K562 (cell line): Measurements from ENCODE around the gene PDE11A. TPM values are rescaled to one million over a fixed set of nuclear protein-coding genes. Genes with fewer than 3 reads are reported as not detected.

Experiments used
- CHD1 ChIP-seq: fragments of 200-600 bp; sonication (generic); IDR thresholded peaks from one replicate; pipeline ENCODE4 v1.6.1; 2012; ENCODE audit warnings: mild to moderate bottlenecking, moderate library complexity, low read length, inconsistent platforms
- E2F3 ChIP-seq: fragments of 250-450 bp; sonication (Bioruptor Pico); IDR thresholded peaks from 2 replicates; pipeline ENCODE4 v1.4.0; 2020; ENCODE audit warnings: mild to moderate bottlenecking
- EGR1 ChIP-seq: fragments of 450-650 bp; conservative IDR thresholded peaks from 2 replicates; pipeline ENCODE4 v1.6.1; 2017; ENCODE audit warnings: mild to moderate bottlenecking
- FOXO4 ChIP-seq: fragments of 450-650 bp; formaldehyde crosslinking; IDR thresholded peaks from 2 replicates; pipeline ENCODE4 v1.4.0; 2020; ENCODE audit warnings: mild to moderate bottlenecking, moderate library complexity
- FOXP4 ChIP-seq: sonication (generic); formaldehyde crosslinking; IDR thresholded peaks from 2 replicates; pipeline ENCODE4 v1.8.0; 2022; ENCODE audit warnings: mild to moderate bottlenecking, missing genetic modification reagents, borderline replicate concordance
- GTF2F1 ChIP-seq: IDR thresholded peaks from 2 replicates; pipeline ENCODE4 v1.6.1; 2011; ENCODE audit warnings: low read depth, low read length, improper control_type of control experiment
- HDAC8 ChIP-seq: fragments of 450-650 bp; IDR thresholded peaks from 2 replicates; pipeline ENCODE4 v1.6.1; 2016; ENCODE audit warnings: mild to moderate bottlenecking, missing genetic modification characterization, moderate library complexity, missing compliant biosample characterization
- IFI16 ChIP-seq: fragments of 250-450 bp; sonication (Bioruptor Pico); IDR thresholded peaks from 2 replicates; pipeline ENCODE4 v2.1.2; 2022; ENCODE audit warnings: mild to moderate bottlenecking, inconsistent platforms
- MAZ ChIP-seq, 2 experiments: fragments of 450-650 bp in 1 of 2; sonication (generic) in 1 of 2; formaldehyde crosslinking; IDR thresholded peaks in 1 of 2; conservative IDR thresholded peaks in 1 of 2; 2 replicates each; pipeline versions ENCODE4 v1.4.0 to v1.5.0; 2020; ENCODE audit warnings: mild to moderate bottlenecking in 1 of 2, missing genetic modification reagents in 1 of 2
- MEIS2 ChIP-seq: fragments of 450-650 bp; IDR thresholded peaks from 2 replicates; pipeline ENCODE4 v1.6.1; 2014; ENCODE audit warnings: mild to moderate bottlenecking; ENCODE audit not compliant: partially characterized antibody
- NCOR1 ChIP-seq: fragments of 450-650 bp; IDR thresholded peaks from 2 replicates; pipeline ENCODE4 v1.6.1; 2016; ENCODE audit warnings: mild to moderate bottlenecking, moderate library complexity
- NEUROD1 ChIP-seq: fragments of 150-350 bp; IDR thresholded peaks from 2 replicates; pipeline ENCODE4 v1.6.1; 2014; ENCODE audit warnings: borderline replicate concordance, low read length, low read depth; ENCODE audit not compliant: partially characterized antibody
- NFE2 ChIP-seq: IDR thresholded peaks from 2 replicates; pipeline ENCODE4 v1.6.1; 2014; ENCODE audit warnings: antibody characterized with exemption, low read depth
- RBM15 ChIP-seq: fragments of 200-400 bp; formaldehyde crosslinking; IDR thresholded peaks from 2 replicates; pipeline ENCODE4 v1.6.1; 2018; ENCODE audit warnings: mild to moderate bottlenecking, low read length, moderate library complexity; ENCODE audit not compliant: insufficient read depth
- RCOR1 ChIP-seq, 2 experiments: IDR thresholded peaks; 2 replicates each; pipeline ENCODE4 v1.6.1; 2012; ENCODE audit warnings: low read depth in 2 of 2, low read length in 2 of 2, borderline replicate concordance in 1 of 2, improper control_type of control experiment in 1 of 2
- SREBF1 ChIP-seq: fragments of 150-350 bp; IDR thresholded peaks from 2 replicates; pipeline ENCODE4 v1.6.1; 2014; ENCODE audit warnings: antibody characterized with exemption, low read depth, low read length, borderline replicate concordance
- TFAP4 ChIP-seq: sonication (generic); formaldehyde crosslinking; IDR thresholded peaks from 2 replicates; pipeline ENCODE4 v1.8.0; 2022; ENCODE audit warnings: missing genetic modification reagents, mild to moderate bottlenecking, moderate library complexity, borderline replicate concordance
- ZNF224 ChIP-seq: sonication (generic); formaldehyde crosslinking; IDR thresholded peaks from 2 replicates; pipeline ENCODE4 v1.8.0; 2022; ENCODE audit warnings: mild to moderate bottlenecking, missing genetic modification reagents
- ZNF609 ChIP-seq: sonication (generic); formaldehyde crosslinking; IDR thresholded peaks from 2 replicates; pipeline ENCODE4 v1.8.1; 2023; ENCODE audit warnings: missing genetic modification reagents, mild to moderate bottlenecking, borderline replicate concordance
- ZNF764 ChIP-seq: fragments of 250-450 bp; sonication (Bioruptor Pico); IDR thresholded peaks from 2 replicates; pipeline ENCODE4 v1.4.0; 2020; ENCODE audit warnings: low read depth, mild to moderate bottlenecking, moderate library complexity
- polyA plus RNA-seq, 8 experiments: library from polyadenylated mRNA; depleted of rRNA in 4 of 8; stranded (reverse) in 5 of 8; unstranded in 3 of 8; fragments of >200 nt; fragmentation: Nextera tagmentation in 2 of 8; fragmentation: Illumina TruSeq in 1 of 8; extraction: Ambion mirVana in 2 of 8; extraction: Trizol in 1 of 8; gene quantifications; 2 replicates each; pipeline versions ENCODE4 v1.2.1 to v1.2.3, GENCODE V29; 2011 to 2014; ENCODE audit warnings: inconsistent platforms in 1 of 8, missing spikeins in 1 of 8
- total RNA-seq, 7 experiments: library from RNA; depleted of rRNA in 6 of 7; stranded (reverse); fragments of >200 nt in 6 of 7; fragmentation: Illumina TruSeq in 2 of 7; extraction: Trizol in 2 of 7; gene quantifications; 2 replicates each; pipeline versions ENCODE4 v1.2.1 to v1.2.3, GENCODE V29; 2011 to 2021; ENCODE audit warnings: low replicate concordance in 1 of 7

The PDE11A gene
- total and polyA plus RNA-seq, 9 of the 15 experiments (the other 6 are each of a cell fraction or from before 2014, with no cell fraction given), result 3.2 to 22.1 (median 5.7) TPM

GRCh38 chr2:177692783-177693269 lies 379.8 kb downstream of the PDE11A start (continued):
- TF ChIP-seq FOXO4 (CRISPR knock-in tag) (no peak), RCOR1 (IDR thresholded peaks at IDR 0.05; ENCODE audit: borderline replicate concordance in 1 of 2, low read depth in 2 of 2, low read length in 2 of 2) (no peak), EGR1 (no peak), E2F3 (no peak), IFI16 (CRISPR knock-in tag) (no peak), ZNF609 (CRISPR knock-in tag) (no peak), CHD1 (no peak), ZNF764 (CRISPR knock-in tag) (no peak), MAZ (CRISPR knock-in tag; conservative IDR thresholded peaks at IDR 0.05 in 1 of 2, IDR thresholded peaks at IDR 0.05 in 1 of 2) (peak in 1 of 2 experiments; percentile 24; a peak in 1 of 4 replicates), NCOR1 (no peak), MEIS2 (no peak), NFE2 (no peak), TFAP4 (CRISPR knock-in tag) (no peak), NEUROD1 (no peak), FOXP4 (CRISPR knock-in tag) (no peak), ZNF224 (CRISPR knock-in tag) (no peak), RBM15 (no peak), GTF2F1 (no peak), SREBF1 (no peak), HDAC8 (tag) (no peak)
